Measurements from ENCODE around the gene MACROD2.

Gene MACROD2

GRCh38 chr20:14707865-14708596 is 712.7 kb downstream of the MACROD2 start:
- DNase-seq (ENCODE audit: low read depth): no peak
- H3K4me3 ChIP-seq (ENCODE audit: control insufficient read depth, low read depth, low read length): no peak overlapping the region
- TF ChIP-seq CTCF (IDR thresholded peaks at IDR 0.05; ENCODE audit: control insufficient read depth, insufficient read depth, low read depth, low read length, missing control alignments): no peak

- DNase-seq (ENCODE audit: low read depth): no peak
- TF ChIP-seq CTCF (IDR thresholded peaks at IDR 0.05; ENCODE audit: control insufficient read depth, insufficient read depth, low read depth, low read length, missing control alignments): no peak
- no peak overlapping the region for H3K4me3 ChIP-seq (ENCODE audit: control insufficient read depth, low read depth, low read length)
These were observed 714.1 kb downstream of the MACROD2 start for GRCh38 chr20:14709439-14709838.

- TF ChIP-seq CTCF (IDR thresholded peaks at IDR 0.05; ENCODE audit: control insufficient read depth, insufficient read depth, low read depth, low read length, missing control alignments): no peak
- no peak overlapping the region for H3K4me3 ChIP-seq (ENCODE audit: control insufficient read depth, low read depth, low read length)
- no peak for DNase-seq (ENCODE audit: low read depth)
These were observed 715.6 kb downstream of the MACROD2 start for GRCh38 chr20:14710951-14711350.

- DNase-seq (ENCODE audit: low read depth): no peak
- H3K4me3 ChIP-seq (ENCODE audit: control insufficient read depth, low read depth, low read length): no peak overlapping the region
- TF ChIP-seq CTCF (IDR thresholded peaks at IDR 0.05; ENCODE audit: control insufficient read depth, insufficient read depth, low read depth, low read length, missing control alignments): no peak
These were observed 716.3 kb downstream of the MACROD2 start for GRCh38 chr20:14711652-14712051.

- no peak overlapping the region for H3K4me3 ChIP-seq (ENCODE audit: control insufficient read depth, low read depth, low read length)
- no peak for DNase-seq (ENCODE audit: low read depth)
- no peak for TF ChIP-seq CTCF (IDR thresholded peaks at IDR 0.05; ENCODE audit: control insufficient read depth, insufficient read depth, low read depth, low read length, missing control alignments)
These were observed 717.0 kb downstream of the MACROD2 start for GRCh38 chr20:14712302-14712739.

GRCh38 chr20:14715400-14715799 is 720.1 kb downstream of the MACROD2 start:
- DNase-seq (ENCODE audit: low read depth): no peak
- TF ChIP-seq CTCF (IDR thresholded peaks at IDR 0.05; ENCODE audit: control insufficient read depth, insufficient read depth, low read depth, low read length, missing control alignments): no peak
- H3K4me3 ChIP-seq (ENCODE audit: control insufficient read depth, low read depth, low read length): no peak overlapping the region
